ENCODE results near the gene ROPN1L.

The ROPN1L gene

GRCh38 chr5:10420932-10421331 lies 20.7 kb upstream of the ROPN1L start:
- Histone ChIP-seq H3K36me3 (peaks cover 60% of the 10 kb centered on the region), H3K4me3 (ENCODE audit: low read depth in 1 of 2, low read length in 1 of 2) (no peak overlapping the region), H3K9me3 (no peaks in the 10 kb centered on the region), H3K4me1 (ENCODE audit: control insufficient read depth in 1 of 2, insufficient read depth in 1 of 2, low read depth in 1 of 2, low read length in 1 of 2) (peaks cover 27 to 30% of the 10 kb centered on the region in 2 experiments), H3K27ac (peak overlapping the region; percentile 77), H3K27me3 (no peaks in the 10 kb centered on the region)
- TF ChIP-seq CTCF (IDR thresholded peaks at IDR 0.05) = no peak

- H3K4me3 ChIP-seq (ENCODE audit: low read depth in 1 of 2, low read length in 1 of 2) = peak overlapping the region; percentile 30 to 58
- peaks cover 60% of the 10 kb centered on the region for H3K36me3 ChIP-seq
- no peaks in the 10 kb centered on the region for H3K27me3 ChIP-seq
- H3K27ac ChIP-seq = peak overlapping the region; percentile 77
- no peaks in the 10 kb centered on the region for H3K9me3 ChIP-seq
- TF ChIP-seq CTCF (IDR thresholded peaks at IDR 0.05) = no peak
- H3K4me1 ChIP-seq (ENCODE audit: control insufficient read depth in 1 of 2, insufficient read depth in 1 of 2, low read depth in 1 of 2, low read length in 1 of 2) = peaks cover 27 to 30% of the 10 kb centered on the region in 2 experiments
These were observed 19.6 kb upstream of the ROPN1L start for GRCh38 chr5:10421896-10422691.

- Histone ChIP-seq H3K36me3 (peaks cover 62% of the 10 kb centered on the region), H3K9me3 (no peaks in the 10 kb centered on the region), H3K4me3 (ENCODE audit: low read depth in 1 of 2, low read length in 1 of 2) (no peak overlapping the region), H3K4me1 (ENCODE audit: control insufficient read depth in 1 of 2, insufficient read depth in 1 of 2, low read depth in 1 of 2, low read length in 1 of 2) (peaks cover 27 to 30% of the 10 kb centered on the region in 2 experiments), H3K27me3 (no peaks in the 10 kb centered on the region), H3K27ac (peak overlapping the region; percentile 77)
- no peak for TF ChIP-seq CTCF (IDR thresholded peaks at IDR 0.05)
These were observed 18.7 kb upstream of the ROPN1L start for GRCh38 chr5:10423022-10423421.

- TF ChIP-seq CTCF (IDR thresholded peaks at IDR 0.05) = no peak
- no peaks in the 10 kb centered on the region for H3K9me3 ChIP-seq
- peaks cover 55% of the 10 kb centered on the region for H3K36me3 ChIP-seq
- H3K27me3 ChIP-seq = no peaks in the 10 kb centered on the region
- no peak overlapping the region for H3K27ac ChIP-seq
- H3K4me1 ChIP-seq (ENCODE audit: control insufficient read depth in 1 of 2, insufficient read depth in 1 of 2, low read depth in 1 of 2, low read length in 1 of 2) = peaks cover 27 to 30% of the 10 kb centered on the region in 2 experiments
- H3K4me3 ChIP-seq (ENCODE audit: low read depth in 1 of 2, low read length in 1 of 2) = no peak overlapping the region
These were observed 17.5 kb upstream of the ROPN1L start for GRCh38 chr5:10424124-10424731.

- Histone ChIP-seq H3K27me3 (no peaks in the 10 kb centered on the region), H3K9me3 (no peaks in the 10 kb centered on the region), H3K27ac (peak overlapping the region; percentile 15), H3K36me3 (peaks cover 65% of the 10 kb centered on the region), H3K4me3 (ENCODE audit: low read depth in 1 of 2, low read length in 1 of 2) (no peak overlapping the region), H3K4me1 (ENCODE audit: control insufficient read depth in 1 of 2, insufficient read depth in 1 of 2, low read depth in 1 of 2, low read length in 1 of 2) (peaks cover 15% of the 10 kb centered on the region in 2 experiments)
- no peak for TF ChIP-seq CTCF (IDR thresholded peaks at IDR 0.05)
These were observed 14.5 kb upstream of the ROPN1L start for GRCh38 chr5:10427201-10427600.
